ENCODE data around the gene NUP43. TPM values are rescaled to one million over a fixed set of nuclear protein-coding genes. Genes with fewer than 3 reads are reported as not detected.
A peak's percentile ranks its signal among the peaks of the same experiment; 100 is the strongest.

Gene NUP43
- total RNA-seq, 1 donor from 2014 or later, result 39.7 TPM

DNA sequence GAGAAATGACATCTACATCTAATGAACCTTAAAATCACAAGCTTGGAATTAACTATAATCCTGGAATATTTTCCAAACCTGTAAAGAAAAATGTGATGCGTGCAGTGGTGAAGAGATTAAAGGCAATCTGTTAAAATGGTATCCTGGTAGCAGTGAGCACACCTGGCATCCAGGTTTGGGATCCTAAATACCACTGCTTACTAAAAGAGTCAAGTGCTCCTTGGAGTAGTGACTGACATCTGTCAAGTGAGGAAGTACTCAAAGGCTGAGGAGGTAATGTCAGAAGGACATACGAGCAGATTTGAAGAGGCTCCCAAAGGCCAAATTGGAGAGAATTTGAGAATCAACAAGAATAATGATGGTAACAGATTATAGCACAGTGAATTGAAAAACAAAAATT lies 36.0 kb upstream of the NUP43 start:
- Histone ChIP-seq H3K27me3 (ENCODE audit: insufficient read depth, low read length) (no peaks in the 10 kb centered on the region), H3K9ac (ENCODE audit: low read length) (no peak overlapping the region), H2AFZ (ENCODE audit: low read depth, low read length) (no peak overlapping the region), H3K4me3 (ENCODE audit: insufficient read depth, low read depth, low read length) (no peak overlapping the region), H3K36me3 (ENCODE audit: insufficient read depth, low read length) (peaks cover 8% of the 10 kb centered on the region), H4K20me1 (ENCODE audit: insufficient read depth, low read length) (peaks cover 7% of the 10 kb centered on the region), H3K79me2 (ENCODE audit: insufficient read depth, low read length) (peaks cover 20% of the 10 kb centered on the region), H3K27ac (ENCODE audit: low read depth, low read length) (no peak overlapping the region), H3K9me3 (ENCODE audit: insufficient read depth, low read depth, low read length) (no peaks in the 10 kb centered on the region), H3K4me1 (ENCODE audit: insufficient read depth, low read length) (no peaks in the 10 kb centered on the region), H3K4me2 (ENCODE audit: low read length) (no peak overlapping the region)
- Mint-ChIP-seq H3K27ac (ENCODE audit: unreplicated experiment) (no peak overlapping the region), H3K9me3 (ENCODE audit: unreplicated experiment) (no peaks in the 10 kb centered on the region), H3K27me3 (ENCODE audit: low read depth, unreplicated experiment) (no peaks in the 10 kb centered on the region), H3K4me3 (ENCODE audit: unreplicated experiment) (no peak overlapping the region), H3K4me1 (ENCODE audit: low read depth, unreplicated experiment) (no peaks in the 10 kb centered on the region), H3K36me3 (ENCODE audit: low read depth, unreplicated experiment) (peaks cover 7% of the 10 kb centered on the region)
- DNase-seq (ENCODE audit: low read depth), result no peak
- TF ChIP-seq, protein P1, sequence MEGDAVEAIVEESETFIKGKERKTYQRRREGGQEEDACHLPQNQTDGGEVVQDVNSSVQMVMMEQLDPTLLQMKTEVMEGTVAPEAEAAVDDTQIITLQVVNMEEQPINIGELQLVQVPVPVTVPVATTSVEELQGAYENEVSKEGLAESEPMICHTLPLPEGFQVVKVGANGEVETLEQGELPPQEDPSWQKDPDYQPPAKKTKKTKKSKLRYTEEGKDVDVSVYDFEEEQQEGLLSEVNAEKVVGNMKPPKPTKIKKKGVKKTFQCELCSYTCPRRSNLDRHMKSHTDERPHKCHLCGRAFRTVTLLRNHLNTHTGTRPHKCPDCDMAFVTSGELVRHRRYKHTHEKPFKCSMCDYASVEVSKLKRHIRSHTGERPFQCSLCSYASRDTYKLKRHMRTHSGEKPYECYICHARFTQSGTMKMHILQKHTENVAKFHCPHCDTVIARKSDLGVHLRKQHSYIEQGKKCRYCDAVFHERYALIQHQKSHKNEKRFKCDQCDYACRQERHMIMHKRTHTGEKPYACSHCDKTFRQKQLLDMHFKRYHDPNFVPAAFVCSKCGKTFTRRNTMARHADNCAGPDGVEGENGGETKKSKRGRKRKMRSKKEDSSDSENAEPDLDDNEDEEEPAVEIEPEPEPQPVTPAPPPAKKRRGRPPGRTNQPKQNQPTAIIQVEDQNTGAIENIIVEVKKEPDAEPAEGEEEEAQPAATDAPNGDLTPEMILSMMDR (IDR thresholded peaks at IDR 0.05; ENCODE audit: insufficient read depth, low read depth, low read length), result no peak
- no peak for TF ChIP-seq EZH2 (IDR thresholded peaks at IDR 0.05; ENCODE audit: insufficient read depth, low read length)
- FAIRE-seq, result no peak

DNA sequence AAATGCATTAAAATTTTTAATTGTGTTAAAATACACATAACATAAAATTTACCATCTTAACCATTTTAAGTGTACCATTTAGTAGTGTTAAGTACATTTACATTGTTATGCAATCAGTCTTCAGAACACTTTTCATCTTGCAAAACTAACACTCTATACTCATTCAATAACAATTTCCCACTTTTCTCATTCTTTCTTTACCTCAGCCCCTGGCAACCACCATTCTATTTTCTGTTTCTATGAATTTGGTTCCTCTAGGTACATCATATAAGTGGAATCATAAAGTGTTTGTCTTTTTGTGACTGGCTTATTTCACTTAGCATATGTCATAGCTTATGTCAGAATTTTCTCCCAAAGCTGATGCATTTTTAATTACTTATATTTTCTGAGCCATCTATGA lies 35.4 kb upstream of the NUP43 start:
- H3K27ac Mint-ChIP-seq (ENCODE audit: unreplicated experiment), result no peak overlapping the region
- Histone ChIP-seq H3K4me2 (ENCODE audit: low read length) (no peak overlapping the region), H3K27me3 (ENCODE audit: insufficient read depth, low read length) (no peaks in the 10 kb centered on the region), H3K9ac (ENCODE audit: low read length) (no peak overlapping the region), H3K27ac (ENCODE audit: low read depth, low read length) (no peak overlapping the region), H4K20me1 (ENCODE audit: insufficient read depth, low read length) (peaks cover 7% of the 10 kb centered on the region), H2AFZ (ENCODE audit: low read depth, low read length) (no peak overlapping the region), H3K79me2 (ENCODE audit: insufficient read depth, low read length) (peaks cover 24% of the 10 kb centered on the region), H3K9me3 (ENCODE audit: insufficient read depth, low read depth, low read length) (no peaks in the 10 kb centered on the region), H3K4me3 (ENCODE audit: insufficient read depth, low read depth, low read length) (no peak overlapping the region), H3K36me3 (ENCODE audit: insufficient read depth, low read length) (peaks cover 8% of the 10 kb centered on the region), H3K4me1 (ENCODE audit: insufficient read depth, low read length) (no peaks in the 10 kb centered on the region)
- H3K27me3 Mint-ChIP-seq (ENCODE audit: low read depth, unreplicated experiment), result no peaks in the 10 kb centered on the region
- H3K4me3 Mint-ChIP-seq (ENCODE audit: unreplicated experiment), result no peak overlapping the region
- H3K9me3 Mint-ChIP-seq (ENCODE audit: unreplicated experiment), result no peaks in the 10 kb centered on the region
- H3K36me3 Mint-ChIP-seq (ENCODE audit: low read depth, unreplicated experiment), result peaks cover 8% of the 10 kb centered on the region
- no peaks in the 10 kb centered on the region for H3K4me1 Mint-ChIP-seq (ENCODE audit: low read depth, unreplicated experiment)
- DNase-seq (ENCODE audit: low read depth) (no peak), FAIRE-seq (no peak)
- TF ChIP-seq, protein P1 (IDR thresholded peaks at IDR 0.05; ENCODE audit: insufficient read depth, low read depth, low read length), result no peak
- TF ChIP-seq EZH2 (IDR thresholded peaks at IDR 0.05; ENCODE audit: insufficient read depth, low read length), result no peak

DNA sequence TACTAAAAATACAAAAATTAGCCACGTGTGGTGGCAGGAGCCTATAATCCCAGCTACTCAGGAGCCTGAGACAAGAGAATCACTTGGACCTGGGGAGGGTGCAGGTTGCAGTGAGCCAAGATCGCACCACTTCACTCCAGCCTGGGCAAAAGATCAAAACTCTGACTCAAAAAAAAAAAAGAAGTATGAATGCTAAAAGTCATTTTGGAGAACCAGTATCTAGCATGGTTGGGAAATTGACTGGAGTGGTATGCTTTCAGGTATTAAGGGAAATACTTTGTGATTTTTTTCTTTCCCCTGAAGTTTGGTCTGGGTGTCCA lies 33.3 kb upstream of the NUP43 start:
- no peak for TF ChIP-seq EZH2 (IDR thresholded peaks at IDR 0.05; ENCODE audit: insufficient read depth, low read length)
- TF ChIP-seq, protein P1 (IDR thresholded peaks at IDR 0.05; ENCODE audit: insufficient read depth, low read depth, low read length), result no peak
- Mint-ChIP-seq H3K27ac (ENCODE audit: unreplicated experiment) (no peak overlapping the region), H3K9me3 (ENCODE audit: unreplicated experiment) (no peaks in the 10 kb centered on the region), H3K36me3 (ENCODE audit: low read depth, unreplicated experiment) (peaks cover 12% of the 10 kb centered on the region), H3K4me1 (ENCODE audit: low read depth, unreplicated experiment) (no peaks in the 10 kb centered on the region), H3K4me3 (ENCODE audit: unreplicated experiment) (no peak overlapping the region), H3K27me3 (ENCODE audit: low read depth, unreplicated experiment) (no peaks in the 10 kb centered on the region)
- H3K4me3 ChIP-seq (ENCODE audit: insufficient read depth, low read depth, low read length), result no peak overlapping the region
- H3K4me1 ChIP-seq (ENCODE audit: insufficient read depth, low read length), result no peaks in the 10 kb centered on the region
- FAIRE-seq, result no peak
- no peak overlapping the region for H2AFZ ChIP-seq (ENCODE audit: low read depth, low read length)
- peaks cover 12% of the 10 kb centered on the region for H3K36me3 ChIP-seq (ENCODE audit: insufficient read depth, low read length)
- H3K4me2 ChIP-seq (ENCODE audit: low read length), result no peak overlapping the region
- DNase-seq (ENCODE audit: low read depth), result peak; percentile 12
- H3K79me2 ChIP-seq (ENCODE audit: insufficient read depth, low read length), result peaks cover 24% of the 10 kb centered on the region
- no peak overlapping the region for H3K27ac ChIP-seq (ENCODE audit: low read depth, low read length)
- no peaks in the 10 kb centered on the region for H3K27me3 ChIP-seq (ENCODE audit: insufficient read depth, low read length)
- peaks cover 7% of the 10 kb centered on the region for H4K20me1 ChIP-seq (ENCODE audit: insufficient read depth, low read length)
- H3K9ac ChIP-seq (ENCODE audit: low read length), result no peak overlapping the region
- no peaks in the 10 kb centered on the region for H3K9me3 ChIP-seq (ENCODE audit: insufficient read depth, low read depth, low read length)

Data from astrocyte (in vitro differentiated cells and primary cell).